Measurements from ENCODE around the gene CHN1.

The CHN1 gene

GRCh38 chr2:174877301-174877700, 127.9 kb downstream of the CHN1 start:
- peak overlapping the region; percentile 46; the same call in 1 of the 2 replicates for H3K4me3 ChIP-seq (ENCODE audit: low read depth, low read length)
- no peak for TF ChIP-seq CTCF (IDR thresholded peaks at IDR 0.05; ENCODE audit: low read depth, low read length)
- H3K4me1 ChIP-seq: peaks cover 10% of the 10 kb centered on the region
- H3K9me3 ChIP-seq: no peaks in the 10 kb centered on the region
- H3K36me3 ChIP-seq: no peaks in the 10 kb centered on the region
- no peak for DNase-seq
- H3K27me3 ChIP-seq: no peaks in the 10 kb centered on the region

GRCh38 chr2:174874085-174874484, 131.1 kb downstream of the CHN1 start:
- Histone ChIP-seq H3K9me3 (no peaks in the 10 kb centered on the region), H3K4me3 (ENCODE audit: low read depth, low read length) (no peak overlapping the region), H3K27me3 (no peaks in the 10 kb centered on the region), H3K36me3 (no peaks in the 10 kb centered on the region), H3K4me1 (peaks cover 16% of the 10 kb centered on the region)
- TF ChIP-seq CTCF (IDR thresholded peaks at IDR 0.05; ENCODE audit: low read depth, low read length): no peak
- DNase-seq: no peak

- Histone ChIP-seq H3K4me3 (ENCODE audit: low read depth, low read length) (no peak overlapping the region), H3K4me1 (peaks cover 16% of the 10 kb centered on the region), H3K9me3 (no peaks in the 10 kb centered on the region), H3K36me3 (no peaks in the 10 kb centered on the region), H3K27me3 (no peaks in the 10 kb centered on the region)
- no peak for TF ChIP-seq CTCF (IDR thresholded peaks at IDR 0.05; ENCODE audit: low read depth, low read length)
- DNase-seq: no peak
These were observed 131.7 kb downstream of the CHN1 start for GRCh38 chr2:174873471-174873870.

- Histone ChIP-seq H3K9me3 (no peaks in the 10 kb centered on the region), H3K36me3 (no peaks in the 10 kb centered on the region), H3K4me1 (peaks cover 8% of the 10 kb centered on the region), H3K27me3 (no peaks in the 10 kb centered on the region), H3K4me3 (ENCODE audit: low read depth, low read length) (no peak overlapping the region)
- DNase-seq: no peak
- no peak for TF ChIP-seq CTCF (IDR thresholded peaks at IDR 0.05; ENCODE audit: low read depth, low read length)
These were observed 134.4 kb downstream of the CHN1 start for GRCh38 chr2:174870787-174871186.

GRCh38 chr2:174868878-174869277, 136.3 kb downstream of the CHN1 start:
- Histone ChIP-seq H3K4me3 (ENCODE audit: low read depth, low read length) (no peak overlapping the region), H3K36me3 (no peaks in the 10 kb centered on the region), H3K9me3 (no peaks in the 10 kb centered on the region), H3K4me1 (peaks cover 8% of the 10 kb centered on the region), H3K27me3 (no peaks in the 10 kb centered on the region)
- TF ChIP-seq CTCF (IDR thresholded peaks at IDR 0.05; ENCODE audit: low read depth, low read length): no peak
- no peak for DNase-seq

GRCh38 chr2:174866421-174866820, 138.8 kb downstream of the CHN1 start:
- no peak overlapping the region for H3K4me3 ChIP-seq (ENCODE audit: low read depth, low read length)
- no peak for TF ChIP-seq CTCF (IDR thresholded peaks at IDR 0.05; ENCODE audit: low read depth, low read length)
- DNase-seq: no peak
- H3K36me3 ChIP-seq: no peaks in the 10 kb centered on the region
- peaks cover 8% of the 10 kb centered on the region for H3K4me1 ChIP-seq
- no peaks in the 10 kb centered on the region for H3K27me3 ChIP-seq
- no peaks in the 10 kb centered on the region for H3K9me3 ChIP-seq

Measured in BE2C (cell line).